Esophagus muscularis mucosa (tissue), 3 donors: ENCODE results near the gene IKZF2.

ENCODE experiments used
- CTCF ChIP-seq, 3 experiments: fragments of 200-600 bp in 2 of 3; fragments of 450-650 bp in 1 of 3; sonication (generic) in 2 of 3; IDR thresholded peaks; one replicate each; pipeline ENCODE4 v1.5.1; 2017 to 2019; ENCODE audit warnings: antibody characterized with exemption in 3 of 3, mild to moderate bottlenecking in 2 of 3, moderate library complexity in 1 of 3
- POLR2A ChIP-seq: fragments of 450-650 bp; IDR thresholded peaks from one replicate; pipeline ENCODE4 v1.6.1; 2017; ENCODE audit warnings: antibody characterized with exemption, moderate library complexity, mild to moderate bottlenecking, low read depth
- POLR2AphosphoS5 ChIP-seq, 2 donors: sonication (generic); formaldehyde crosslinking; IDR thresholded peaks; one replicate each; pipeline ENCODE4 v1.6.1; 2017; ENCODE audit warnings: antibody characterized with exemption in 2 of 2

- TF ChIP-seq POLR2AphosphoS5 (IDR thresholded peaks at IDR 0.05) (no peak), CTCF (IDR thresholded peaks at IDR 0.05) (no peak), POLR2A (no peak)
These were observed 47.1 kb downstream of the IKZF2 start for GRCh38 chr2:213104092-213104902.
